GM19452 (cell line): ENCODE measurements around the gene SLC7A9.
"Not testable (repeated sequence)": the region's sequence is repeated elsewhere in the genome, so short reads cannot be mapped to it uniquely, and the experiment has no call there.

ENCODE experiments used
- ATAC-seq: cut with Tn5 transposase; IDR thresholded peaks from one replicate; pipeline ENCODE4 v1.9.1; 2021; ENCODE audit not compliant: unreplicated experiment

The SLC7A9 gene

DNA sequence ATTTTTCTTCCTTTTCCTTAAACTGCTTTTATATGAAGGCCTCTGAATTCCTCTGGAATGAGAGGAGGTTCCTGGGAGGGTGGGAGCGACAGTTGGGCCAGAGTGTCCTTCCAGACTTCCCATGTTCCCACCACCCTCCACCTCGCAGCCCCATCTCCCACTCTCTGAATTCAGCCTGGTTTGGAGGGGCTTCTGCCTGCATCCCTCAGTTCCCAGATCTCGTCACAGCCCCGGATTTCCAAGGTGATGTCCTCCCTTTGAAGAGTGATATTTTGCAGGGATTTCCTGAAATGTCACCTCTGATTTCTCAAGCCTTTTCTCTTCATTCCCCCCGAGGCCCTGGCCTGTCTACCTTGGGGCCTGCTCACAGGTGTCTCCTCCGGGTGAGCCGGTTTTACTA lies 16.7 kb upstream of the SLC7A9 start:
- no peak for ATAC-seq

DNA sequence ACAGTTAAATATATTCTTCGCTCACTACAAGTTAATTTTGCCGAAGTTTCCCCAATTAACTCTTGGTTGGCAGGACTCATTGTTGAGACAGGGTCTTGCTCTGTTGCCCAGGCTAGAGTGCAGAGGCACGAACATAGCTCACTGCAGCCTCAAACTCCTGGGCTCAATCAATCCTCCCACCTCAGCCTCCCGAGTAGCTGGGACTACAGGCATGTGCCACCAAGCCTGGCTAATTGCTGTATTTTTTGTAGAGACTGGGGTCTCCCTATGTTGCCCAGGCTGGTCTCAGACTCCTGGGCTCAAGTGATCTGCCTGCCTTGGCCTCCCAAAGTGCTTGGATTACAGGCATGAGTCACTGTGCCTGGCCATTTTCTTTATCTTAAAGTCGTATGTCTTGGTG lies 15.7 kb upstream of the SLC7A9 start:
- not testable (repeated sequence) for ATAC-seq

DNA sequence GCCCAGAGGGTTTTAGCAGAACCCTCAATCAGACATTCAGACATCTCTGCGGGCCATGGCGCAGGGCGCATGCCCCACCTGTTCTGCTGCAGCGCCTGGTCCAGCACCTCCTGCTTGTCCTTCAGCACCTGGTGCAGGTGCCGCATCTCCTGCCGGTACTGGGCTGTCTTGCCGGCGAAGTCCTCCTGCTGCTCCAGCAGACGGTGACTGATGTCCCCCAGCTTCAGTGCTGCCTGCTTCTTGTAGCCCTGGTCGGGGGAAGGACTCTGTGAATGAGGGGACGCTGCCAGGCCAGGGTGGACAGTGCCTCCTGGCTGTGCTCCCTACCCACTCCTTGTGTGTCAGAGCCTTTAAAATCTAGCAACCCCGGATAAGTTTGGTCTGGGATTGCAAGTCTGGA lies 12.2 kb upstream of the SLC7A9 start:
- no peak for ATAC-seq

DNA sequence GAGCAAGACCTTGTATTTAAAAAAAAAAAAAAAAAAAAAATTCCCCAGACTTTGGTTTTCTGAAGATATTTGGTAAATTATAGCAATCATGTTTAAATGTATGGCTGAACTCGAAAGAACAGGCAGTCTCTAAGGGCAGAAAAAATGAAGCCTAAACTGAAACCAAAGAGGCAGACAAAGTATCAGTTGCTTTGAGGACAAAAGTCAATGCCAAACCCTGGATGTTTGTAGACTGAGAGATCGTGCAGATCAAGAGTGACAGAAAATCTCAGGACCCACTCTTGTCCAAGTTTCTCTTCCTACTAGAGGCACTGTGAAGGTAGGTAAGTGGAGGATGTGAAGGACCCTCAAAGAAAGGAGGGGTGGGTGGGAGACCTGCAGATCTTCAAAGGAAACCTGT lies 11.1 kb upstream of the SLC7A9 start:
- no peak for ATAC-seq

DNA sequence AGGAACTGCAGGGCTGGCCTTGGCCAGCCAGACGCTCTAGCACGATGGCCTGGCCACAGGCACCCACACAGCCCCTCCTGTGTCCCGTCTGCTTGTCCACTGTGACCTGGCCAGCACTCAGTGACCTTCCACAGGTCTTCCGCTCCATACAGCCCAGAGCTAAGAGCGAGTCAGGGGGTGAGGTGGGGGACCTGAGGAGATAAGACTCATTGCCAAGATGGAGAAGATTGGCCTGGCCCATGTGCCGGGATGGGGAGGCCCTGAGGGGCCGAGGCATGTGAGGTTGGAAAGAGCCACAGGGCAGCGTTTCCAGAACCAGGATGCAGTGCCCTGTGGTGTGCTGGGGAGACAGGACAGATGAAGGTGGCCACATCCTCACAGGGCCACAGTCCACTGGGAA lies 10.2 kb upstream of the SLC7A9 start:
- no peak for ATAC-seq

DNA sequence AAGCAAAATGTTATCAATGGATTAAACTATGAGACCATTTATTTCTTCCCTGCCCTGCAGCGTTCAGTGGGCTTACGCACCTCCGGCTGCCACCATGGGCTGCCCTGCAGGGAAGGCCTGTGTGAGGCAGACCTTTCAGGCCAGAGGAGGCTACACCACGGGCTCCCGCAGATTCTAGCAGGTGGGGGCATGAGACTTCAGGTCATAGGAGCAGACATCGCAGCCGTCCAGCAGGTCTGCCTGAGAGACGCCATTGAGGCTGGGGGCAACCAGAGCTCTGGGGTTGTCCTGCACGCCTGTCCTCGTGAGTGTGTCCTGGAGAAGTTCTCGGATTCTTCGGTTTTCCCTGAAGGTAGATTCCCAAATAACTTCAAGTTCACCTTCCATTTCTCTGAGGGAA lies 9.4 kb upstream of the SLC7A9 start:
- no peak for ATAC-seq

DNA sequence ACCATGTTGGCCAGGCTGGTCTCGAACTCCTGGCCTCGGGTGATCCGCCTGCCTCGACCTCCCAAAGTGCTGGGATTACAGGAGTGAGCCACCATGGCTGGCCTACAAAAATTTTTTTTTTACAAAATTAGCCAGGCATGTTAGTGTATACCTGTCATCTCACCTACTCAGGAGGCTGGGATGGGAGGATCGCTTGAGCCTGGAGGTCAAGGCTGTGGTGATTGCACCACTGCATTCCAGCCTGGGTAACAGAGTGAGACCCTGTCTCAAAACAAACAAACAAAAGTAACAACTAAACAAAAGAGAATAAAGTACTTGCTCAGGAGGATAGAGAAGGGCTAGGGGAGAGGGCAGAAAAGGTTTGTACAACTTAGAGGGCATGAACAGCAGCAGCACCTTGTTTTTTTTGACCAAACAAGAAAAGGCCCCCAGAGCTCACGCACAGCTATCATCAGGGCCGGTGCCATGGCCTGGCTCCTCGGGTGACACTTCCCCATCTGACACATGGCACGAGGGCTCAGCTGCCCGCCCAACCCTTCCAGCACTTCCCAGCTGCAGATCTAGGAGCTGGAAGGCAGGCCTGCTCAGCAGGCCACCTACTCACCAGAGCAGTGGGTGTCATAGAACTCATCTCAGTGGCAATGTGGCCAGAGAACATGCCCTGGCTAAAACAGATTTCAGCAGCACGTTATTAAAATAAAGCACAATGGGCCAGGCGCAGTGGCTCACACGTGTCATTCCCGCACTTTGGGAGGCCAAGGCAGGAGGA lies 8.6 kb upstream of the SLC7A9 start:
- ATAC-seq = no peak

DNA sequence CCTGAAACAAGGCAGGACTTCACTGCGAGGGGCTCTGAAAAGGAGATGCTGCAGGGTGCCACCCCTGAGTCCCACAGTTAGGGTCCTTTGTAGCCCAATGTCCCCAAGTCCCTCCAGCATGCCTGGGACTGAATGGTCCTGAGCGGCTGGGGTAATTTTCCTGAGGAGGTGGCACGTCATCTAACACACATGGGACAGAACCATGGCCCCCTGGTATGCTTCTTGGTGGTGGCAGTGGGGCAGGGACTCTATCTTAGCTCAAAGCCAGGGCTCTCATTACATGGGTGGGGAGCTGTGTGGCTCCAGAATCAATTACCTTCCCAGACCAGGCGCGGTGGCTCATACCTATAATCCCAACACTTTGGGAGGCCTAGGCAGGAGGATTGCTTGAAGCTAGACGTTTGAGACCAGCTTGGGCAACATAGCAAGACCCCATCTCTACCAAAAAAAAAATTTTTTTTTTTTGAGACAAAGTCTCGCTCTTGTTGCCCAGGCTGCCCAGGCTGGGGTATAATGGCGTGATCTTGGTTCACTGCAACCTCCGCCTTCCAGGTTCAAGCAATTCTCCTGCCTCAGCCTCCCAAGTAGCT lies 7.9 kb upstream of the SLC7A9 start:
- ATAC-seq = no peak

DNA sequence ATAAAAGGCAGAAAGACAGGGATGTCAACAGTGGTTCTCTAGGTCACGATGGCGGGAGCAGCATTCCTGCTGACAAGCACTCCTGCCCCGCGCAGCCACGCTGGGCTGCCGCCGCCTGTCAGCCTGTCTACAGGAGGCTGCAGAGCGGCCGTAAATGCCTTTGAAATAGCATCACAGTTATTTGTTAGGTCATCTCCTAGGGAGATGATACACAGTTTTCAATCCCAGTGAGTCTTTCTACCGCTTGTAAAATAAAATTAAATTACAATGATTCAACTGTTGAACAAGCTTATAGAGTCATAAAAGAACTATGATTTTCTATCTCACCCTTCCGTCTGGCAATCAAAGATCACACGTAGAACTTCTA lies 7.3 kb upstream of the SLC7A9 start:
- ATAC-seq = no peak

DNA sequence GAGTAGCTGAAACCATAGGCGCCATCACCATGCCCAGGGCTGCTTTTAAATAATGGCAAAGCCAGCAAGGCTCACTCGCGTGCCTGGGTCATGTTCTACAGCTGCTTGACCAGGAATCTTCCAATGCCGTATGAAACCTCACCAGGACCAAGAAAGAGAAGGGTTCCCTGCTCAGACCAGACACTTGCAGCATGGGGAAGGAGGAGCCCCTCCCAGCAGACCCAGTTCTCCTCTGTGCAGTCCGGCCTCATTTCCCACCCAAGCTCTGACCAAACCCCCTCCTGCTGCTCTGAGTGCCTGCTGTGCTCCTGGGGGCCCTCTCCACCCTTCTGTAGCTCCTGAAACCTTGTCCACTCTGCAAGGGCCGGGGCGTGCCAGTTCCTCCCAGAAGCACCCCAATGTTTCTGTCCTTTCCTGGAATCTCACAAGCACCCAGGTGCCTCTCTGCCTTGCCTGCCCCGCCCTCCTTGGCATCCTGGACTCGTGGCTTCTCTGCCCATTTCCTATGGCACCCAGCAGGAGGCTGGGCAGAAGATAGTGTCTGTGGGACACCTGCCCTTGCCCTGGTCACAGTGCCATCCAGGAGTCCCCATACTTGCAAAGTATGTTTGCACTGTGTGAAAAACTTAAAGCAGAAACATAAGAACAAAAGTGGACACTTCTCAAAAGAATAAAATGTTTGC lies 6.8 kb upstream of the SLC7A9 start:
- no peak for ATAC-seq

DNA sequence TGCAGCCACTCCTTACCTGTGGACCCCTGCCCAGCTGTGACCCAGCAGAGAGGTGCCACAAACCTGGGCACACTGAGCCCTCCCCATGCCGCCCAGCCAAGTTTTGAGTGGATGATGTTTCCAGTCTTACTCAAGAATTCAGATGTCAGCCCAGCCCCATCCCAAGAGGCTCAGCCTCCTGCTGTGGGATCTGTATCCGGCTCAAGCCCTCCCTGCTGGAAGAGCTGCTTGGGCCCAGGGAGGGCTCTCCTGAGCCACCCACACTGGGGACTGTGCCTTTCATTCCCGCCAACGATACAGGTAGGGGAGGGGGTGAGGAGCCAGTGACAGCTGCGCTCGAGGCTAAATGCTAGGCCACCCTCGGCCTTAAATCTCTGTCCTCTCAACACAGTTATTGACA lies 5.9 kb upstream of the SLC7A9 start:
- no peak for ATAC-seq

DNA sequence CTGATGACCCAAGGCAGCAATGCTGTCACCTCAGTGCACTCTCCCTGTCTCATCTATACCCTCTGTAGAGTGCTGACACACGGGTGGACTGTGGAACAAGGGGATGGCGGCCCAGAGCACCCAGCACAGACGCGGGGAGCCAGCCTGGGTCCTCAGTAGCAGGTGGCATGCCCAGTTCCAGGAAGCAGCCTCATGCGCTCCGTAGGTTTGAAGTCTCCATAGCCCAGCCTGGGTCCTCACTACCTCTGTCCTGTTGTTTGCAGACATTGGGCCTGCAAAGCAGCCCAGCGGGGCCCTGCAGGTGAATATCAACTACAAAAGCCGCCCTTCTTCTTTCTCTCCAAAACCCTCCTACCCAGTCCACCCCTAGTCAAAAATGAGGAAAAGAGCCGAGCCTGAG lies 5.0 kb upstream of the SLC7A9 start:
- ATAC-seq = no peak

DNA sequence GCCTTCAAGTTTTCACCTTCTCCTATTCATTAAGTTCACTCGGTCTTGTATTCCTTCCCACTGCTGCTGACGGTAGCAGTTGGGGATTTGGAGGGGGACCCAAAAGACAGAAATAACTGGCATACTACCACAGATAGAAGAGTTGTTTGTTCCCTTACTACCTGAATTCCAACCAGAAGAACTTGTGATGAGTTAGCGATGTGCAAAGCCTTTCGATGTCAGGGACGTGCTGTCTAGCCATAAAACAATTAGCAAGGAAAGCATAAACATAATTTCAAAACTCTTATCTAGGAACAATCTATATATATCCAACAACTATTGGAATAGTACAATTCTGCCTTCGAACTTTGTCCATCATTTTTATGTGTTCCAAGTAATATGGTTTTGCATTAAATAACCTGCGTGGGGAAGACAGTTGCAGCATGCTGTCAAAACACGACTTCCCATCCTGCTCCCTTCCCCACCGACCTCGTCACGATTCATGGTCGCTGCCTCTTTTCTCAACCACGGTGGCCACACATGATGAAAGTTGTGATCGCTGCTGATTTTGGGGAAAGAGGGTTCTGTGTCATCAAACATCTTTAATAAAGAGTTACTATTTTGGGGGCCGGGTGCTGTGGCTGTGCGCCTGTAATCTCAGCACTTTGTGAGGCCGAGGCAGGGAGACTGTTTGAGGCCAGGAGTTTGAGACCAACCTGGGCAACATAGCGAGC lies 3.8 kb upstream of the SLC7A9 start:
- ATAC-seq = no peak

DNA sequence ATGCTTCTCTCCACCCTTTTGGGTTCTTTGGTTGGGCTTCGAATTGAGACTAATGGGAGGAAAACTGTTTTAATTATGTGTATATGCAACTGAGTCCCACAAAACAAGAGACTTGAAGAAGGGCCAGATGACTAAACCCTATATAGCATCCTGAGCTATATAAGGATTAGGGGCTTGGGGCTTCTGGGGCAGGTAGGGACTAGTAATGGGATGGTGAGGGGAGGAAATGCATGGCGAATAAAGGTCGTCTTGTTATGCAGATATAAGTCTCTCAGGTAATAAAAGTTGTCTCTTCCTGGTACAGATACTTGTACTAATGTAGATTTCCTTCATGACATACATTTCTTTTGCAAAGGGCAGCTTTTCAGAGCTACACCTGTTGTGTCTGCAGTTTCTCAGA lies 2.8 kb upstream of the SLC7A9 start:
- no peak for ATAC-seq

DNA sequence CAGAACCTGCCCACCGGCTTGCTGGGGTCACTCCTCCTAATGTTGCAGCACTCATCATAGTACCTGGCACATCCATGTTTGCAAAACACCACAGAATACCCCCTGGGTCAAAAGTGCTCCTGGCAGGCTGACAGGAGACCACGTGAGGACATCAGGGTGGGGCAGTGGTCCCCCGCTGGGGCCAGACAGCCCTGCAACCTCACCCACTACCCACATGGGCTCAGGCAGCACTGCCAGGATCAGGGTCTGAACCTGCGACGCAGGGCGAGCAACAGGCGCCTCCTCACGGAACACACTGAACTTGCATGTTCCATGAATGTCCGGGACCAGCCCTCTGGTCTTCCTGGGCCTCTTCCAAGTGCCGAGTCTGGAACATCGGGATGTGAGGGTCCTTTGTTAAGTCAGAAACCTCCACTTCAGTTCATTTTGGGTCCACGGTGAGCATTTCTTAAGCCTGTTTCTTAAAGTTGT lies 1.4 kb upstream of the SLC7A9 start:
- no peak for ATAC-seq

DNA sequence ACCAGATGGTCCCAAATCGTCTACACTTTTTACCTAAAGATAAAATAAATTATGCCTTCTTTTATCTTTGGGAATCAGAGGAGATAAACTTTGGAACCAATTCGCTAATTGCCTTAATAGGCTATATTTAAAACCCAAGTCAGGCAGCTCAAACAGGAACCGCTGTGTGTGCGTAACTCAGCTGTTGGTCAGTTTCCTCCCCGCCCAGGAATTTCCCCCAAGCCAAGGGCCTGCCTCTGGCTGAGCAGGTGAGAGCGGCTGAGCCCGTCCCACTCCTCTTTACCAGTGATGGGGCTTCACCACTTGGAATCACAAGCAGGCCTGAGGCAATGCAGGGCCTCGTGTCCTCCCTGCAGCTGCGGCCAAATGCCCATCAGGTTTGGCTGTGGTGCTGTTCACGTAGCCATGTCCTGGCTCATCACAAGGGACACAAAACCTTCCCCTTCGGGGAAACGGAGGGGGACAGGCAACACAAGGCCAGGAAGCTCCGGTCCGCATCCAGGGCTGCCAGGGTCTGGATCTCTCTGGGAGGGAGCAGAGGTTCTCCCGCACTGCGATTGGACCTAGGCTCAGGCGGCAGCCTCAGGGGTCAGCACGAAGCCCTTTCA lies 503 bp upstream of the SLC7A9 start:
- no peak for ATAC-seq

DNA sequence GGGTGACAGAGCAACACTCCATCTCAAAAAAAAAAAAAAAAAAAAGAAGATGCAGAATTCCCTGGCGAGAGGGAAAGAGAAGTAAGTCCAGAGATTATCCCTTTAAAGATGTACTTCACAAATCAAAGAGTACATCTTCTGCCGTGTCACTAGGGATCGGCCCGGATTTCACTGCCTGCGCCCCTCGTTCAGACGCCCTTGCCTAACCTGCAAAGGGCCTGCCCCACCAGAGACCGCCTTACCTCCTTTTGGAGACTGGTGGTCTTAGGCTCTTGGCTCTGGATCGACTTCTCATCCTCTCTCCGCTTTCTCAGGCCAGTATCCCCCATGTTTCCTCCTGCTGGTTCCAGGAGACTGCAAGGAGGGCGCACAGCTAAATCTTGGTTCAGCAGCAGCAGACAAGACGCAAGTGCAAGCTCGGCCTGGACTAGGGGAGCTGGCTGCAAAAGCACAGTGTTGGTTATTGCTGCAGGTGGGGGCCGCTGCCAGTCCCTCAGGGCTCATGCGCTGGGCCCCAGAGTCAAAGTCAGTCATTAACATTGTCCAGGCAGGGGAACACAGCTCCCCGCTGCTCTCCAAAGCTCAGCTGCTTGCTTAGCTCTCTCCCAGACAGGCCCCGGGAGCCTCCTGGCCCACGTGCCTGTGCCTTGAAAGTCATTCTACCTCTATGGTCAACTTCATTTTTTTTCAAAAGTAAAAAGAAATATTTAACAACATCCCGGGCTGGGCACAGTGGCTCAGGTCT lies 1.2 kb downstream of the SLC7A9 start:
- ATAC-seq = no peak

DNA sequence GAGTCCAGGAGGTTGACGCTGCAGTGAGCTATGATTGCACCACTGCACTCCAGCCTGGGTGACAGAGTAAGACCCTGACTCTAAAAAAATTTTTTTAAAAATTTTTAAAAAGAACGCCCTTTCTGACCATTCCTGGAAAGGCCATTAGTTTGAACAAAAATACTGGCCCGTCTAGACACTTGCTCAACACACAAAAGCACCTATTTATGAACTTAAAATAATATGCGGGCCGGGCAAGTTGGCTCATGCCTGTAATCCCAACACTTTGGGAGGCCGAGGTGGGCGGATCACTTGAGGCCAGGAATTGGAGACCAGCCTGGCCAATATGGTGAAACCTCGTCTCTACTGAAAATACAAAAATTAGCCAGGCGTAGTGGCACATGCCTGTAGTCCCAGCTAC lies 2.1 kb downstream of the SLC7A9 start:
- ATAC-seq = not testable (repeated sequence)

DNA sequence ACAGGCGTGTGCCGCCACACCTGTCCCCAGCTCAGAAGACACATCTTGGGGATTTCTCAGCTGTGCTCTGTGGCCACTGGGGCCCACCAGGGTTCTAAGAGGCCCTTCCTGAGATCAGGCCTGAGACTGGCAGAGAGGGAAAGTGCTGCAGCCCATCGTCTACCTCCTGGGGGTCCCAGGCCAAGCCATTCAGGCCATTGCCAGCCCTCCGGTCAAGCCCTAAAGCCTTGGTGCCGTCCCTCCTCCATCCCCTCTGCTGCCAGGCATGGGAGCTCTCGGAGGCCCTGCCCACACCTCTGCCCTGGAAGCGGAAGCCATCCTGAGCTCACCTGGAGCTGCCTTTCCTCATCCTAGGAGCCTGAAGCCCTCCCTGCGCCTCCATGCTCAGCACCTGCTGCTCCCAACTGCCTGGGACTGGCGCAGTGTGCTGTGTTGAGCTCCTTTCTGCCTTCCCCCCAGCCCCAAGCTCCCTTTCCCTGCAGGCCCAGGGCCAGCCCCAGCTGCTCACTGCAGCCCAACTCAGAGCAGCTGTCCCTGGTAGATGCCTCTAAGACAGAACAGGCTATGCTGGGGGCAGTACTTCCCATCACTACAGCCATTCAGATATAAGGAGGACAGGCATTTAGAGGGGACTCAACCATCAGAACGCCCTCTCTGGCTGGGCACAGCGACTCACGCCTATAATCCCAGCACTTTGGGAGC lies 2.9 kb downstream of the SLC7A9 start:
- ATAC-seq = no peak

DNA sequence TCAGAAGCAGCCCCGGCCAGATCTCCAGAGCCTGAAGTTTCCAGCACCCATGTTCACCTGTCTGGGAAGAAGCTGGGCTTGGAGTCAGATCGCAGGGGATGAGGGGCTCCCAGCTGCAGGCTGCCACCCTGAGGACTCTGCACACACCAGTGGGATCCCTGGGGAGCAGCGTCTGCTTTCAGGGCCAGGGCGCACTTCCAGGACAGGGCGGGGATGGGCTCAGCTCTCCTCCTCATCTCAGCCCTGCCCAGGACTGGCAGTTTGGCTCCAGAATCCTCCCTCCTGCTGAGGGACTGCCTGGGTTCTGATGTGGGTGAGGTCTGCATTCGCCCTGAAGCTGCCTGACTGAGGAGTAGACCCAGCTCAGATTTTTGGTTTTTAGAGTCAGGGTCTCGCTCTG lies 3.5 kb downstream of the SLC7A9 start:
- no peak for ATAC-seq
